ENCODE results near the gene EPB41. TPM values are rescaled to one million over a fixed set of nuclear protein-coding genes. Genes with fewer than 3 reads are reported as not detected.

Gene EPB41
- total and polyA plus RNA-seq, 2 experiments from 2014 or later, result 26.8 to 112 TPM

- TF ChIP-seq, protein P1, sequence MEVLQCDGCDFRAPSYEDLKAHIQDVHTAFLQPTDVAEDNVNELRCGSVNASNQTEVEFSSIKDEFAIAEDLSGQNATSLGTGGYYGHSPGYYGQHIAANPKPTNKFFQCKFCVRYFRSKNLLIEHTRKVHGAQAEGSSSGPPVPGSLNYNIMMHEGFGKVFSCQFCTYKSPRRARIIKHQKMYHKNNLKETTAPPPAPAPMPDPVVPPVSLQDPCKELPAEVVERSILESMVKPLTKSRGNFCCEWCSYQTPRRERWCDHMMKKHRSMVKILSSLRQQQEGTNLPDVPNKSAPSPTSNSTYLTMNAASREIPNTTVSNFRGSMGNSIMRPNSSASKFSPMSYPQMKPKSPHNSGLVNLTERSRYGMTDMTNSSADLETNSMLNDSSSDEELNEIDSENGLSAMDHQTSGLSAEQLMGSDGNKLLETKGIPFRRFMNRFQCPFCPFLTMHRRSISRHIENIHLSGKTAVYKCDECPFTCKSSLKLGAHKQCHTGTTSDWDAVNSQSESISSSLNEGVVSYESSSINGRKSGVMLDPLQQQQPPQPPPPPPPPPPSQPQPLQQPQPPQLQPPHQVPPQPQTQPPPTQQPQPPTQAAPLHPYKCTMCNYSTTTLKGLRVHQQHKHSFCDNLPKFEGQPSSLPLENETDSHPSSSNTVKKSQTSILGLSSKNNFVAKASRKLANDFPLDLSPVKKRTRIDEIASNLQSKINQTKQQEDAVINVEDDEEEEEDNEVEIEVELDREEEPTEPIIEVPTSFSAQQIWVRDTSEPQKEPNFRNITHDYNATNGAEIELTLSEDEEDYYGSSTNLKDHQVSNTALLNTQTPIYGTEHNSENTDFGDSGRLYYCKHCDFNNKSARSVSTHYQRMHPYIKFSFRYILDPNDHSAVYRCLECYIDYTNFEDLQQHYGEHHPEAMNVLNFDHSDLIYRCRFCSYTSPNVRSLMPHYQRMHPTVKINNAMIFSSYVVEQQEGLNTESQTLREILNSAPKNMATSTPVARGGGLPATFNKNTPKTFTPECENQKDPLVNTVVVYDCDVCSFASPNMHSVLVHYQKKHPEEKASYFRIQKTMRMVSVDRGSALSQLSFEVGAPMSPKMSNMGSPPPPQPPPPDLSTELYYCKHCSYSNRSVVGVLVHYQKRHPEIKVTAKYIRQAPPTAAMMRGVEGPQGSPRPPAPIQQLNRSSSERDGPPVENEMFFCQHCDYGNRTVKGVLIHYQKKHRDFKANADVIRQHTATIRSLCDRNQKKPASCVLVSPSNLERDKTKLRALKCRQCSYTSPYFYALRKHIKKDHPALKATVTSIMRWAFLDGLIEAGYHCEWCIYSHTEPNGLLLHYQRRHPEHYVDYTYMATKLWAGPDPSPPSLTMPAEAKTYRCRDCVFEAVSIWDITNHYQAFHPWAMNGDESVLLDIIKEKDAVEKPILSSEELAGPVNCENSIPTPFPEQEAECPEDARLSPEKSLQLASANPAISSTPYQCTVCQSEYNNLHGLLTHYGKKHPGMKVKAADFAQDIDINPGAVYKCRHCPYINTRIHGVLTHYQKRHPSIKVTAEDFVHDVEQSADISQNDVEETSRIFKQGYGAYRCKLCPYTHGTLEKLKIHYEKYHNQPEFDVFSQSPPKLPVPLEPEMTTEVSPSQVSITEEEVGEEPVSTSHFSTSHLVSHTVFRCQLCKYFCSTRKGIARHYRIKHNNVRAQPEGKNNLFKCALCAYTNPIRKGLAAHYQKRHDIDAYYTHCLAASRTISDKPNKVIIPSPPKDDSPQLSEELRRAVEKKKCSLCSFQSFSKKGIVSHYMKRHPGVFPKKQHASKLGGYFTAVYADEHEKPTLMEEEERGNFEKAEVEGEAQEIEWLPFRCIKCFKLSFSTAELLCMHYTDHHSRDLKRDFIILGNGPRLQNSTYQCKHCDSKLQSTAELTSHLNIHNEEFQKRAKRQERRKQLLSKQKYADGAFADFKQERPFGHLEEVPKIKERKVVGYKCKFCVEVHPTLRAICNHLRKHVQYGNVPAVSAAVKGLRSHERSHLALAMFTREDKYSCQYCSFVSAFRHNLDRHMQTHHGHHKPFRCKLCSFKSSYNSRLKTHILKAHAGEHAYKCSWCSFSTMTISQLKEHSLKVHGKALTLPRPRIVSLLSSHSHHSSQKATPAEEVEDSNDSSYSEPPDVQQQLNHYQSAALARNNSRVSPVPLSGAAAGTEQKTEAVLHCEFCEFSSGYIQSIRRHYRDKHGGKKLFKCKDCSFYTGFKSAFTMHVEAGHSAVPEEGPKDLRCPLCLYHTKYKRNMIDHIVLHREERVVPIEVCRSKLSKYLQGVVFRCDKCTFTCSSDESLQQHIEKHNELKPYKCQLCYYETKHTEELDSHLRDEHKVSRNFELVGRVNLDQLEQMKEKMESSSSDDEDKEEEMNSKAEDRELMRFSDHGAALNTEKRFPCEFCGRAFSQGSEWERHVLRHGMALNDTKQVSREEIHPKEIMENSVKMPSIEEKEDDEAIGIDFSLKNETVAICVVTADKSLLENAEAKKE (CRISPR knock-in tag; IDR thresholded peaks at IDR 0.05), result no peak
- TF ChIP-seq, protein P2, sequence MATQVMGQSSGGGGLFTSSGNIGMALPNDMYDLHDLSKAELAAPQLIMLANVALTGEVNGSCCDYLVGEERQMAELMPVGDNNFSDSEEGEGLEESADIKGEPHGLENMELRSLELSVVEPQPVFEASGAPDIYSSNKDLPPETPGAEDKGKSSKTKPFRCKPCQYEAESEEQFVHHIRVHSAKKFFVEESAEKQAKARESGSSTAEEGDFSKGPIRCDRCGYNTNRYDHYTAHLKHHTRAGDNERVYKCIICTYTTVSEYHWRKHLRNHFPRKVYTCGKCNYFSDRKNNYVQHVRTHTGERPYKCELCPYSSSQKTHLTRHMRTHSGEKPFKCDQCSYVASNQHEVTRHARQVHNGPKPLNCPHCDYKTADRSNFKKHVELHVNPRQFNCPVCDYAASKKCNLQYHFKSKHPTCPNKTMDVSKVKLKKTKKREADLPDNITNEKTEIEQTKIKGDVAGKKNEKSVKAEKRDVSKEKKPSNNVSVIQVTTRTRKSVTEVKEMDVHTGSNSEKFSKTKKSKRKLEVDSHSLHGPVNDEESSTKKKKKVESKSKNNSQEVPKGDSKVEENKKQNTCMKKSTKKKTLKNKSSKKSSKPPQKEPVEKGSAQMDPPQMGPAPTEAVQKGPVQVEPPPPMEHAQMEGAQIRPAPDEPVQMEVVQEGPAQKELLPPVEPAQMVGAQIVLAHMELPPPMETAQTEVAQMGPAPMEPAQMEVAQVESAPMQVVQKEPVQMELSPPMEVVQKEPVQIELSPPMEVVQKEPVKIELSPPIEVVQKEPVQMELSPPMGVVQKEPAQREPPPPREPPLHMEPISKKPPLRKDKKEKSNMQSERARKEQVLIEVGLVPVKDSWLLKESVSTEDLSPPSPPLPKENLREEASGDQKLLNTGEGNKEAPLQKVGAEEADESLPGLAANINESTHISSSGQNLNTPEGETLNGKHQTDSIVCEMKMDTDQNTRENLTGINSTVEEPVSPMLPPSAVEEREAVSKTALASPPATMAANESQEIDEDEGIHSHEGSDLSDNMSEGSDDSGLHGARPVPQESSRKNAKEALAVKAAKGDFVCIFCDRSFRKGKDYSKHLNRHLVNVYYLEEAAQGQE (IDR thresholded peaks at IDR 0.05; ENCODE audit: unreplicated experiment), result no peak
- TF ChIP-seq ZNF331 (CRISPR knock-in tag; IDR thresholded peaks at IDR 0.05; ENCODE audit: low read depth), result no peak
Observed at GRCh38 chr1:29145739-29146437, 231.5 kb downstream of the EPB41 start (continued).
